Measurements from ENCODE around the gene AIF1. TPM values are rescaled to one million over a fixed set of nuclear protein-coding genes. Genes with fewer than 3 reads are reported as not detected.

AIF1 gene
- total and polyA plus RNA-seq, 2 experiments from 2014 or later, result 13.3 to 33.7 TPM

DNA sequence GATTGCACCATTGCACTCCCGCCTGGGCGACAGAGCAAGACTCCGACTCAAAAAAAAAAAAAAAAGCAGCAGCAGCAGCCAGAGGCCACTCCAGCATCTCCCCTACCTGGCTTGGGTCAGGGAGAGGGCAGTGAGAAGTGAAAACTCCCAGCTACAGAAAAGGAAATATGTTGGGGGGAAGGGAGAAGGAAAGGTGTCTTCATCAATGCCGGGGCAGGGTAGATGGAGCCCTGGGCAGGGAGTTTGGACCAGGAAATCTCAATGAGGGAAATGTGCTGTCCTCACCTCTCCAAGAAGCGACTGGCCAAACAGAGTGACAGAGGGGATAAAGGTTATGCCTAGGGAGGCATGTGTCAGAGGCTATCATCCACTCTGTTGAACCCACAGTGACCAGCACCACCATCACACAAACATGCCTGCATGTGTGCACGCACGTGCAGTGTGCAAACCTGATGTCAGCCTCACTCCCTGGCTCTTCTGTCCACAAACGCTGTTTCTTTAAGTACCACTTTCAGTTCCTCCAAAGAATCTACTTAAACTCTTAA is 887 bp upstream of the AIF1 start:
- no peak for ATAC-seq
- Mint-ChIP-seq H3K27ac (no peak overlapping the region), H3K9me3 (no peaks in the 10 kb centered on the region), H3K4me3 (no peak overlapping the region; the same call in 2 of the 3 replicates), H3K27me3 (ENCODE audit: insufficient read depth, low read depth, poor library complexity) (peaks cover 9% of the 10 kb centered on the region), H3K4me1 (peaks cover 31% of the 10 kb centered on the region), H3K36me3 (ENCODE audit: low read depth) (peaks cover 2% of the 10 kb centered on the region; the same call in 1 of the 3 replicates)
- Histone ChIP-seq H3F3A (replicated peaks; ENCODE audit: low read depth) (no peaks in the 10 kb centered on the region), H3K36me3 (ENCODE audit: insufficient read depth) (no peaks in the 10 kb centered on the region), H3K4me1 (ENCODE audit: insufficient read depth) (peaks cover 28% of the 10 kb centered on the region), H3K4me2 (peak overlapping the region; percentile 65; the same call in 1 of the 2 replicates), H3K4me3 (no peak overlapping the region), H2AFZ (peak overlapping the region; percentile 32; the same call in 1 of the 2 replicates), H3K27ac (ENCODE audit: low read depth) (no peak overlapping the region), H3K27me3 (ENCODE audit: insufficient read depth) (no peaks in the 10 kb centered on the region), H4K20me1 (replicated peaks; ENCODE audit: insufficient read depth) (no peaks in the 10 kb centered on the region), H3K9me2 (ENCODE audit: insufficient read depth) (no peaks in the 10 kb centered on the region), H3K79me2 (replicated peaks; ENCODE audit: insufficient read depth) (no peaks in the 10 kb centered on the region; the same call in 1 of the 2 replicates)
- TF ChIP-seq, protein P1, sequence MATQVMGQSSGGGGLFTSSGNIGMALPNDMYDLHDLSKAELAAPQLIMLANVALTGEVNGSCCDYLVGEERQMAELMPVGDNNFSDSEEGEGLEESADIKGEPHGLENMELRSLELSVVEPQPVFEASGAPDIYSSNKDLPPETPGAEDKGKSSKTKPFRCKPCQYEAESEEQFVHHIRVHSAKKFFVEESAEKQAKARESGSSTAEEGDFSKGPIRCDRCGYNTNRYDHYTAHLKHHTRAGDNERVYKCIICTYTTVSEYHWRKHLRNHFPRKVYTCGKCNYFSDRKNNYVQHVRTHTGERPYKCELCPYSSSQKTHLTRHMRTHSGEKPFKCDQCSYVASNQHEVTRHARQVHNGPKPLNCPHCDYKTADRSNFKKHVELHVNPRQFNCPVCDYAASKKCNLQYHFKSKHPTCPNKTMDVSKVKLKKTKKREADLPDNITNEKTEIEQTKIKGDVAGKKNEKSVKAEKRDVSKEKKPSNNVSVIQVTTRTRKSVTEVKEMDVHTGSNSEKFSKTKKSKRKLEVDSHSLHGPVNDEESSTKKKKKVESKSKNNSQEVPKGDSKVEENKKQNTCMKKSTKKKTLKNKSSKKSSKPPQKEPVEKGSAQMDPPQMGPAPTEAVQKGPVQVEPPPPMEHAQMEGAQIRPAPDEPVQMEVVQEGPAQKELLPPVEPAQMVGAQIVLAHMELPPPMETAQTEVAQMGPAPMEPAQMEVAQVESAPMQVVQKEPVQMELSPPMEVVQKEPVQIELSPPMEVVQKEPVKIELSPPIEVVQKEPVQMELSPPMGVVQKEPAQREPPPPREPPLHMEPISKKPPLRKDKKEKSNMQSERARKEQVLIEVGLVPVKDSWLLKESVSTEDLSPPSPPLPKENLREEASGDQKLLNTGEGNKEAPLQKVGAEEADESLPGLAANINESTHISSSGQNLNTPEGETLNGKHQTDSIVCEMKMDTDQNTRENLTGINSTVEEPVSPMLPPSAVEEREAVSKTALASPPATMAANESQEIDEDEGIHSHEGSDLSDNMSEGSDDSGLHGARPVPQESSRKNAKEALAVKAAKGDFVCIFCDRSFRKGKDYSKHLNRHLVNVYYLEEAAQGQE (IDR thresholded peaks at IDR 0.05; ENCODE audit: unreplicated experiment), result no peak
- TF ChIP-seq EZH2 (IDR thresholded peaks at IDR 0.05; ENCODE audit: low read depth, unreplicated experiment) (no peak), CREB1 (CRISPR knock-in tag; IDR thresholded peaks at IDR 0.05; ENCODE audit: low read depth) (no peak), NANOG (IDR thresholded peaks at IDR 0.05; ENCODE audit: borderline replicate concordance) (no peak), JUNB (IDR thresholded peaks at IDR 0.05; ENCODE audit: unreplicated experiment) (no peak), EZH2phosphoT487 (IDR thresholded peaks at IDR 0.05; ENCODE audit: unreplicated experiment) (no peak), ZNF114 (CRISPR knock-in tag; IDR thresholded peaks at IDR 0.05) (no peak), POLR2AphosphoS5 (IDR thresholded peaks at IDR 0.05; ENCODE audit: low read depth) (no peak)
- TF ChIP-seq, protein P2, sequence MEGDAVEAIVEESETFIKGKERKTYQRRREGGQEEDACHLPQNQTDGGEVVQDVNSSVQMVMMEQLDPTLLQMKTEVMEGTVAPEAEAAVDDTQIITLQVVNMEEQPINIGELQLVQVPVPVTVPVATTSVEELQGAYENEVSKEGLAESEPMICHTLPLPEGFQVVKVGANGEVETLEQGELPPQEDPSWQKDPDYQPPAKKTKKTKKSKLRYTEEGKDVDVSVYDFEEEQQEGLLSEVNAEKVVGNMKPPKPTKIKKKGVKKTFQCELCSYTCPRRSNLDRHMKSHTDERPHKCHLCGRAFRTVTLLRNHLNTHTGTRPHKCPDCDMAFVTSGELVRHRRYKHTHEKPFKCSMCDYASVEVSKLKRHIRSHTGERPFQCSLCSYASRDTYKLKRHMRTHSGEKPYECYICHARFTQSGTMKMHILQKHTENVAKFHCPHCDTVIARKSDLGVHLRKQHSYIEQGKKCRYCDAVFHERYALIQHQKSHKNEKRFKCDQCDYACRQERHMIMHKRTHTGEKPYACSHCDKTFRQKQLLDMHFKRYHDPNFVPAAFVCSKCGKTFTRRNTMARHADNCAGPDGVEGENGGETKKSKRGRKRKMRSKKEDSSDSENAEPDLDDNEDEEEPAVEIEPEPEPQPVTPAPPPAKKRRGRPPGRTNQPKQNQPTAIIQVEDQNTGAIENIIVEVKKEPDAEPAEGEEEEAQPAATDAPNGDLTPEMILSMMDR (conservative IDR thresholded peaks at IDR 0.05; ENCODE audit: low read depth in 2 of 2), result no peak
- TF ChIP-seq, protein P3, sequence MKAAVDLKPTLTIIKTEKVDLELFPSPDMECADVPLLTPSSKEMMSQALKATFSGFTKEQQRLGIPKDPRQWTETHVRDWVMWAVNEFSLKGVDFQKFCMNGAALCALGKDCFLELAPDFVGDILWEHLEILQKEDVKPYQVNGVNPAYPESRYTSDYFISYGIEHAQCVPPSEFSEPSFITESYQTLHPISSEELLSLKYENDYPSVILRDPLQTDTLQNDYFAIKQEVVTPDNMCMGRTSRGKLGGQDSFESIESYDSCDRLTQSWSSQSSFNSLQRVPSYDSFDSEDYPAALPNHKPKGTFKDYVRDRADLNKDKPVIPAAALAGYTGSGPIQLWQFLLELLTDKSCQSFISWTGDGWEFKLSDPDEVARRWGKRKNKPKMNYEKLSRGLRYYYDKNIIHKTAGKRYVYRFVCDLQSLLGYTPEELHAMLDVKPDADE (IDR thresholded peaks at IDR 0.05), result no peak
- no peak for DNase-seq (ENCODE audit: low spot score)
